ENCODE measurements around the gene MUC13.
A peak's percentile ranks its signal among the peaks of the same experiment; 100 is the strongest.
"Not testable (repeated sequence)": the region's sequence is repeated elsewhere in the genome, so short reads cannot be mapped to it uniquely, and the experiment has no call there.

The MUC13 gene

DNA sequence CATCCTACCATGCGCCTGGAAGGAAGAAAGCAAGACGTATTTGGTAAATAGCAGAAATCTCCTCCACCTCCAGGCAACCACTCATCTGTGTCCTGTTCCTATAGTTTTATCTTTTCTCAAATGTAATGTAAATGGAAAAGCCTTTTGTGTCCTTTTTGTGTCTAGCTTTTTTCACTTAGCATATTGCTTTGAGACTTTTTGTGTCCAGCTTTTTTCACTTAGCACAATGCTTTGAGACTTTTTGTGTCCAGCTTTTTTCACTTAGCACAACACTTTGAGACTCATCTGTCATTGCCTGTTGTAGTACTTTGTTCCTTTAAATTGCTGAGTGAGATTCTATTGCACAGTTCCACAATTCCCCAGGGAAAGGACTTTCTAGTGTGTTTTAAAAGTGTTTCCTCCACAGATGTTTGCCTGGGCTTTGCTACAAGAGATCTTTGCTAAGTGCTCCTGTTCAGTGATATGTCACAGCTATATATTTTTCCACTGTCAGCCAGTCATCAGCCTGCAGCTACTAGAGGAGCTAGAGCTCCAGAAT is 27.9 kb upstream of the MUC13 start:
- no peak for DNase-seq
- ATAC-seq, result no peak
- Mint-ChIP-seq H3K4me1 (no peaks in the 10 kb centered on the region), H3K4me3 (no peak overlapping the region), H3K27me3 (peaks cover 8% of the 10 kb centered on the region), H3K27ac (no peak overlapping the region), H3K9me3 (no peaks in the 10 kb centered on the region)

DNA sequence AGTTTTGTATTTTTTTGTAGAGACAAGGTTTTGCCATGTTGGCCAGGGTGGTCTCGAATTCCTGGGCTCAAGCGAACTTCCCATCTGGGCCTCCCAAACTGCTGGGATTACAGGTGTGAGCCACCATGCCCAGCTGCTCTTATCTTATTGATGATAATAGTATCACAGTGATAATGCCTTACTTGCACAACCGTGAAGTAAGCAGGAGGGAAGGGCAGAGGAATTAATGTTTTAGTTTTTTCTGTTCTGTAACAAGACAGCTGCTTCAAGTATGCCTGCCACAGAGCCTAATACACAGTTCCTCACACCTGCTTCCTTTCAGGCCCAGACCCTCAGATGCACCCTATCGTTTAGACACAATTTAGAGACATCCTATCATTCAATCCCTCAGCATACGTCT is 26.1 kb upstream of the MUC13 start:
- Mint-ChIP-seq H3K4me3 (no peak overlapping the region), H3K27ac (no peak overlapping the region), H3K4me1 (no peaks in the 10 kb centered on the region), H3K27me3 (peaks cover 15% of the 10 kb centered on the region), H3K9me3 (peaks cover 4 to 7% of the 10 kb centered on the region in 2 donors)
- DNase-seq (no peak), ATAC-seq (no peak)

DNA sequence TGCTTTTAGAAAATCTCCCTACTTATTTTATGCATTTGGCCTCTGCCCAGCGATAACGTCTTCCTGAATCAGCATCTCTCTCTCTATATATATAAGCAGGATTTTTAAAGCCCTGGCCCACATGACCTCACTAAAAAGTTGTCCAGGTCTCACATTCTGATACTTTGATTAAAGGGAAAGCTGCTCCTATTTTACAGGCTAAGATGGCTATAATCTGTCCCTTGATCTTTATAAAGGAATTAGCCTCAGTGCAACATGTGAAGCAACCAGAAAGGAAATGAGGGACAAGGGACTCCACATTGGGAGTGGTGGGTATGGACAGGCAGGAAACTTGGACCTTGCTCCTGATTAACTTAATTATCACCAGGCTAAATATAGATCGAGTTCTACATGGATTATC is 25.6 kb upstream of the MUC13 start:
- ATAC-seq (no peak), DNase-seq (no peak)
- H3K4me1 Mint-ChIP-seq, result no peaks in the 10 kb centered on the region
- peaks cover 4 to 7% of the 10 kb centered on the region in 2 donors for H3K9me3 Mint-ChIP-seq
- H3K27me3 Mint-ChIP-seq, result peaks cover 19% of the 10 kb centered on the region
- no peak overlapping the region for H3K4me3 Mint-ChIP-seq
- no peak overlapping the region for H3K27ac Mint-ChIP-seq

DNA sequence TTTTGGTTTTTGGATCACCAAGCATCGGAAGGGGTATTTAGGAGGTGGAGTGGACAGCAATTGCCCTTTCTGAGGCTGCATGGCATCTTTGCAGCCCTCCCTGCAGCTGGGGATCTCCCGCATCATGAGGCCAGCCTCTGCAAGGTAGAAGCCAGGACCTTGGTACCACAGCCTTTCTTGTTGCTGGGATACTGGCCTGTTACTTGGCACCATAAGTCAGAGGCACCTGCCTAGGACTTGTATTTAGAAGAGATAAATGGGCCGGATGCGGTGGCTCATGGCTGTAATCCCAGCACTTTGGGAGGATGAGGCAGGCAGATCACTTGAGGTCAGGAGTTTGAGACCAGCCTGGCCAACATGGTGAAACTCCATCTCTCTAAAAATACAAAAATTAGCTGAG is 23.4 kb upstream of the MUC13 start:
- not testable (repeated sequence) for H3K9me3 Mint-ChIP-seq, DNase-seq, ATAC-seq, H3K4me3 Mint-ChIP-seq, H3K4me1 Mint-ChIP-seq, H3K27ac Mint-ChIP-seq
- peaks cover 34% of the 10 kb centered on the region for H3K27me3 Mint-ChIP-seq

DNA sequence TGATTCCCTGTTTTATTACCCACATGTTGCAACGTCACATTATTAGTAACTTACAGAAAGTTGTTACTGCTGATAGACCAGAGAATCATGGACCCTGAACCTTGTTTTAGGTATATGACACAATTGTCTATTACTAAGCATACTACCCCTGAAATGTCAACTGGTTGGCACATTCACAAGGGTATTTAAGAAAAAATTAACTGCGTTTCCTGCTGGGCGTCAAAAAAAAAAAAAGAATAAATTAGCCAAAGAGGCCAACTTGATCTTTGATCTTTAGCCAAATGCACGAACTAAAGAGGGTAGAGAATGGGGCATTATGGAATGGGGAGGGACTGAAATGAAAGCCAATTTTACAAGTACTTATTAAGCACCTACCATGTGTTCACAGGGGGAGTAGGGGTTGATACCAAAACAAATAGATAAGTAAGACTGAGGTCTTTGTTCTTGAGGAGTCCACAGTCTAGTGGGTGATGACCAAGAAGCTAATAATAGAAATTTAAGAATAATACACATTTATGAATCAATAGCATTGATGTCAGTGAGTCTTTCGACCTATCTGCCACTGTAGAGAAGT is 17.8 kb upstream of the MUC13 start:
- no peaks in the 10 kb centered on the region for H3K4me1 Mint-ChIP-seq
- H3K27ac Mint-ChIP-seq, result no peak overlapping the region
- no peak for ATAC-seq
- no peak overlapping the region for H3K4me3 Mint-ChIP-seq
- H3K27me3 Mint-ChIP-seq, result peaks cover 33% of the 10 kb centered on the region
- DNase-seq, result no peak
- H3K9me3 Mint-ChIP-seq, result peaks cover 4 to 7% of the 10 kb centered on the region in 2 donors

DNA sequence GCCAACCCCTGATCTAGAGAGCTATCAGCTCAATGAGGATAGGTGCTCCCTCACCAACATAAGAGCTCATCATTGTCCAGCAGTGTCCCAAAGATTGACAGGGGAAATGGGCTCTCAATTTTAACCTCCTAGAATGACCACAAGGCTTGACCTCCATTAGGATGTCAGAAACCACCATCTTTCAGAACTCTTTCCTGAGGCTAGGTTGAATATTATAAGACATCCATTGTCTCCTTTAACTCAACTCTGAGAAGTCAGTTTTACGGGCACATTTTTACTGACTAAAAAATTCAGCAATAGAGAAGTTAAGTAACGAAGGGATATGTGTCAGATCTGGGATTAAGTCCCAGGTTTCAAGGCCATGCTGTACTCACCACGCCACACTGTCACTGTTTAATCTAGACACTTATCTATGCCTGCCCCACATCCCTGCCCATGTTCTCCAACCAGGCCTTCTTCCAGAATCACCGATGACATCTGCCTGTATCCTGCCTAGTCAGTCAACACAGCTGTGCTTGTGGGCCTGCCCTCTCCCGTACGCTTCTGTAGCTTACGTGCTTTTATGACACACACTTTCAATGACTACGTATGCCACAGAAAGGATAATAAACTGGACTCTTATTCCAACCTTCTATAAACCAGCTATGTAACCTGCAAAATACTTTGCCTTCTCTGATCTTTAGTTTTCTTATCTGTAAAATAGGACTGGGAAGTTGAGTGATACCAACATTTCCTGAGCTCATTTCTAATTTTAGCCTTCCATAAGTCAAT is 17.1 kb upstream of the MUC13 start:
- Mint-ChIP-seq H3K27me3 (peaks cover 27% of the 10 kb centered on the region), H3K9me3 (peaks cover under 1 to 2% of the 10 kb centered on the region in 2 donors), H3K27ac (no peak overlapping the region), H3K4me3 (no peak overlapping the region), H3K4me1 (no peaks in the 10 kb centered on the region)
- DNase-seq (no peak), ATAC-seq (no peak)

DNA sequence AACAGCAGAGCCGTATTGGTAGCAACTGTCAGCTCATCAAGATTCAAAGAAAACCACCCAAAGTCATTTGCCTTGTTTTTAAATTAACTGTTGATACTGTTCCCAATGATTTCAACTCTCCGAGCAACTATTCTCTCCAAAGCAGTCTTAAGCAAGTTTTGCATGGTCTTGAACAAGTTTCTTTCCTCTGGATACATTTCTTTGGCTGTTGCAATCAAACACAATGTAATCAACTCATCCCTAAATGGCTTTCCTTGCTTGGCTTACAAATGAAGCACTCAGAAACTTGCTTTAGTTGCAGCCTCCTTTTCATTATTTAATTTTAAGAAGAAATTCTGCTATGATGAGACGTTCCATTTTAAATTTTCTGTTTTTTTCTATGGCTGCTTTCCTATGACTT is 15.5 kb upstream of the MUC13 start:
- Mint-ChIP-seq H3K27me3 (peaks cover 26% of the 10 kb centered on the region), H3K9me3 (no peaks in the 10 kb centered on the region), H3K4me3 (no peak overlapping the region), H3K27ac (no peak overlapping the region), H3K4me1 (no peaks in the 10 kb centered on the region)
- ATAC-seq (no peak), DNase-seq (no peak)

DNA sequence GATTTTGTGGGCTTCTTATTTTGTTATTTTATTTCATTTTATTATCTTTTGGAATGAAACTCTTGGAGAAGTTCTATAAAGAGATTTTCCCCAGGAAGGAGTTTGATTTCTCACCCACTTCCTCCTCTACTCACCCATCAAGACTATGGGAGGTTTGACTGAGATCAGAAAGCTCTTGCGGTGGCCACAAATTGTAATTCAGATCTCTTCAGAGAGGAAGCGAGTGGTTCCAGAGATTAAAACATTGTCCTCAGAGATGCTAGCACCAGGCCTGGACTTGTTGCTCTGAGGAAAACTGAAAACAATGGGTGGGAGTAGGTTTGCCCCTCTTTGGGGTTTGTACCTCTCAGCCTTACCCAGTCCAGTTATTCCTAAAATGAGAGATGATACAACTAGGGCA is 8.1 kb upstream of the MUC13 start:
- H3K27ac Mint-ChIP-seq, result no peak overlapping the region
- H3K27me3 Mint-ChIP-seq, result peaks cover 6% of the 10 kb centered on the region
- DNase-seq (no peak), ATAC-seq (no peak)
- H3K4me1 Mint-ChIP-seq, result no peaks in the 10 kb centered on the region
- no peak overlapping the region for H3K4me3 Mint-ChIP-seq
- no peaks in the 10 kb centered on the region for H3K9me3 Mint-ChIP-seq

DNA sequence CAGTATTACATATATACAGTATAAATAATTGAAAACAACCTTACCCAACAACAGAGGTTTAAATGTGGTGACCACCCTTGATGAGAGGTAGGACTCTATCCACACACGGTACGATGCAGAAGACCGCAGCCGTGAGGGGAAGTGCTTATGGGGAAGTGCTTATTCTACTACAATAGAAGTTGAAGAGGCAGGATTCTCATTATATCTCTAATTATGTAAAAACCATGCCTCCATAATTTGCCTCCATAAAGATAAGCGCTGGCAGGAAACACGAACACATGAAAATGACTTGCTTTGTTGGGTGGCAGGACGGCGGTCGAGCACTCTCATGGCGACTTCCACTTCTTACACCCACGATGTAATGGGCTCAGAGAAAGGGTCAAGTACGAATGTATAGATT is 7.2 kb upstream of the MUC13 start:
- no peaks in the 10 kb centered on the region for H3K9me3 Mint-ChIP-seq
- no peak overlapping the region for H3K4me3 Mint-ChIP-seq
- peaks cover 6% of the 10 kb centered on the region for H3K27me3 Mint-ChIP-seq
- no peak for DNase-seq
- H3K4me1 Mint-ChIP-seq, result no peaks in the 10 kb centered on the region
- ATAC-seq, result no peak
- no peak overlapping the region for H3K27ac Mint-ChIP-seq

DNA sequence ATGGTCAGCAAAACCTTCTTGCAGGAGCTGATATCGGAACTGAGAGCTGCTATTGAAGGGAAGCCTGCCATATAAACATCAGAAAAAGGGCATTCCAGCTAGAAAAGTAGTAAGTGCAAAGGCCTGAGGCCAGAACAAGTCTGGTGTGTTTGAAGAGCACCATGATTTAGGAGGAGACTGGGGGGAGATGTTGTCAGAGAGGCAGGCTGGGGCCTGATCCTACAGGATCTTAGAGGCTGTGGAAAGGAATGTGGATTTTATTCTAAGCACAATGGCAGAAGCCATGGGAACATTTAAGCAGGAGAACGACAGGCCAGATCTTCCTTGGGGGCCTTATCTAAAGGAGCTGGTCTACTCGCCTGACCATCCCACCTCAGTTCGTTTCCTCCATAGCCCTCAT is 5.1 kb upstream of the MUC13 start:
- ATAC-seq (no peak), DNase-seq (no peak)
- no peaks in the 10 kb centered on the region for H3K9me3 Mint-ChIP-seq
- no peak overlapping the region for H3K4me3 Mint-ChIP-seq
- no peak overlapping the region for H3K27ac Mint-ChIP-seq
- H3K27me3 Mint-ChIP-seq, result peaks cover 12% of the 10 kb centered on the region
- no peaks in the 10 kb centered on the region for H3K4me1 Mint-ChIP-seq

DNA sequence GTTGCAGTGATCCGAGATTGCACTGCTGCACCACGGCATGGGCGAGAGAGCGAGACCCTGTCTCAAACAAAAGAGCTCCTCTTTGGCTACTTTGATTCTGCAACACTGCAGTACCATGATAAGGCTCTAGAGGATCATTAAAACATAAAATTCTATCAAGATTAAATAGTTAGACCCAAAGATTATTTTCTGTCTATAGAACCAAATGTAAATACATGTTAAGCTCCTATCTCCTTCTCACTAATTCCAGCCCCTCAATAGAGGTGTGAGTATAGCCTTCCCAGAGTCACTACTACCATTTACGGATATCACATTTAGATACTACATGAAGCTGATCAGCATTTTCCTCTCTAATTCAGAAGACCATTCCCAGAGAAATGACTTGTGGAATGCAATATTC is 4.3 kb upstream of the MUC13 start:
- no peak for ATAC-seq
- Mint-ChIP-seq H3K27ac (no peak overlapping the region), H3K4me3 (no peak overlapping the region)

DNA sequence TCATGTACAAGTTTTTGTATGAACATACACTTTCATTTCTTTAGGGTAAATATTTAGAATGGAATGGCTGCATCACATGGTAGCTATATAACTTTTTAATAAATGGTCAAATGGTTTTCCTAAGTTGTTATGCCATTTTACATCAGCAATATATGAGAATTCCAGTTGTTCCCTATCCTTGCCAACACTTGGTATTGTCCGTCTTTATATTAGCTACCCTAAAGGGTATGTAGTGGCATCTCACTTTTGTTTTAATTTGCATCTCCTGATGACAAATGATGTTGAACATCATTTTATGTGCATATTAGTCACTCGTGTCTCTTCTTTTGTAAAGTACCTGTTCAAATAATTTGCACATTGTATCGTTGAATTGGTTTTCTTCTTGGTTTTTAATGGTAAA is 2.5 kb upstream of the MUC13 start:
- H3K27me3 Mint-ChIP-seq, result peaks cover 36% of the 10 kb centered on the region
- H3K4me3 Mint-ChIP-seq, result no peak overlapping the region
- H3K9me3 Mint-ChIP-seq, result no peaks in the 10 kb centered on the region
- ATAC-seq (no peak), DNase-seq (no peak)
- peaks cover 6% of the 10 kb centered on the region for H3K4me1 Mint-ChIP-seq
- H3K27ac Mint-ChIP-seq, result no peak overlapping the region

More for the DNA sequence above, 4.3 kb upstream of the MUC13 start:
- Mint-ChIP-seq H3K9me3 (no peaks in the 10 kb centered on the region), H3K27me3 (peaks cover 20% of the 10 kb centered on the region), H3K4me1 (no peaks in the 10 kb centered on the region)
- no peak for DNase-seq

DNA sequence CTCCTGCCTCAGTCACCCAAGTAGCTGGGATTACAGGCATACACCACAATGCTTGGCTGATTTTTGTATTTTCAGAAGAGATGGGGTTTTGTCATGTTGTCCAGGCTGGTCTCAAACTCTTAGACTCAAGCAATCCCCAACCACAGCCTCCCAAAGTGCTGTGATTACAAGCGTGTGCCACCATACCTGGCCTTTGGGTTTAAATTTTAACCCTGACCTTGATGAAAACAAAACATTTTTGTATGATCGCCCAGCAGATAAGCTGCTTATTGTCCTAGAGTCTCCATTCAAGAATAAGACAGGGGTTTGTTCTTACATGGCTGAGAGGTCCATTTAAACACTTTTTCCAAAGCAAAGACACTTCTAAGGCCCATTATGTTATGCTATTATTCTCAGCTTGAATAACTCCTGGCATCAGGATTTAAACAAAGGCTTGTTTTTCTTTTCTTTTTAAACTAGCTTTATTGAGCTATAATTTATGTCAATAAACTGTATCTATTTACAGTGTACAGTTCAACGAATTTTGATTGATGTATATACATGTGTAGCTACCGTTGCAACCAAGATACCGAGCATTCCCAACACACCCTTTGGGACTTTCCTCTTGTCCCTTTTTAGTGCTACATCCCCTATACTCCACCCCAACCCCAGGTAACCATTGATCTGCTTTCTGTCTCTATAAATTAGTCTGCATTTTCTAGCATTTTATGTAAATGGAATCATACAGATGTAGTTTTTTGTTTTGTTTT is 1.4 kb upstream of the MUC13 start:
- no peak overlapping the region for H3K4me3 Mint-ChIP-seq
- DNase-seq (no peak), ATAC-seq (no peak)
- no peaks in the 10 kb centered on the region for H3K9me3 Mint-ChIP-seq
- peaks cover 6% of the 10 kb centered on the region for H3K4me1 Mint-ChIP-seq
- no peak overlapping the region for H3K27ac Mint-ChIP-seq
- peaks cover 36% of the 10 kb centered on the region for H3K27me3 Mint-ChIP-seq

DNA sequence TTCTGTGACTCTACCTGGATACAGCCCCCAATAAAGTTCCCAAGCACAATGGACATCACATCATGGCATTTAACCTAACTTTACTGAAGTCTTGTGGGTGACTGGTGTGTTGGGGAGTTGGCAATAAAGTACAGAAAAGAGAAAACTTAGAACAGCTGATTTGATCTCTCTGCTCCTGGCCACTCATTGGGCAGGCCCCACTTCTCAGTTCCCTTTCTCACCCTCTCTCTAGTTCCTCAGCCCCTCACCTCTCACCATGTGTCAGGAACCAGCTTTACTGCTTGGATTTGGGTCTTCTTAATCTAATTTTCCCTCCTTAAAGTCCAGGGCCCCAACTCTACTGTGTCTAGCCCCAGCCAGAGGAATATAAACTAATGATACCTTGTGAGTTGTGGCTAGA is 713 bp upstream of the MUC13 start:
- peaks cover 38% of the 10 kb centered on the region for H3K27me3 Mint-ChIP-seq
- ATAC-seq, result no peak
- H3K4me3 Mint-ChIP-seq, result no peak overlapping the region
- DNase-seq, result no peak
- no peak overlapping the region for H3K27ac Mint-ChIP-seq
- no peaks in the 10 kb centered on the region for H3K9me3 Mint-ChIP-seq
- H3K4me1 Mint-ChIP-seq, result peaks cover 6% of the 10 kb centered on the region

DNA sequence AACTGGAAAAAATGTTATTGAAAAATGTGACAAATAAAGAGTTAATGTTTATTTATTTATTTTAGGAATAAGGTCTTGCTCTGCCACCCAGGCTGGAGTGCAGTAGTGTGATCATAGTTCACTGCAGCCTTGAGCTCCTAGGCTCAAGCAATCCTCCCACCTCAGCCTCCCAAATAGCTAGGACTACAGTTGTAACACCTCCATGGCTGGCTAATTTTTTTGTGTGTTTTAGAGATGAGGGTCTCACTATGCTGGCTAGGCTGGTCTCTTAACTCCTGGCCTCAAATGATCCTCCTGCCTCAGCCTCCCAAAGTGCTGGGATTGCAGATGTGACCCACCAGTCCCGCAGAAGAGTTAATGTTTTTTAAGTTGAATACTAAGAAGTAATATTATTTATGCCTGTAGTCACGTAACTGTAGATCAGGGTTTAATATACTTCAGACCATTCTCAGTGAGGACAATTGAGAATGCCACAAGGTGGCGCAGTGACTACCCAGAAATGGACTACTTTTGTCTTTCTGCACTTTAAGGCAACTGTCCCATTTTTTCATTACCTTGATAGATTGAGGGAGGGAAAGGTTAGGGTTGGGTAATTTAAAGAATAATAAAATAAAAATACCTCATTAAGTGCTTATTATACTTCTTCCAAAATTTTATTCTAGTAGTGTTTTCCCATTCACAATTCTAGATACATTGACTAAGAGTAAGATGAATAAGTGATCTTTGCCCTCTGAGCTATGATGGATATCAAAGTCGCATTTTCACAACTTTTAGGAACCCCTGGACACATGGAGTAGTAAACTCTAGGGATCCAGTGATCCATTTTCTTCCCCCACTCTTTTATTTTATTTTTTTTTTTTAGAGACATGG is 6.0 kb downstream of the MUC13 start:
- ATAC-seq (no peak), DNase-seq (peak; percentile 37 to 49)
- Mint-ChIP-seq H3K27ac (no peak overlapping the region), H3K4me1 (peaks cover 18% of the 10 kb centered on the region), H3K9me3 (no peaks in the 10 kb centered on the region), H3K4me3 (no peak overlapping the region), H3K27me3 (peaks cover 39% of the 10 kb centered on the region)

Data from stimulated activated naive CD8-positive, alpha-beta T cell treated with anti-CD3 and anti-CD28 coated beads, Interleukin-15, amount 100 ng/mL, for 72 hours (primary cell).